Kidney (tissue), 14 donors: ENCODE data around the gene LEMD2. TPM values are rescaled to one million over a fixed set of nuclear protein-coding genes. Genes with fewer than 3 reads are reported as not detected.

Experiments
- DNase-seq, 5 donors: peaks; one replicate each; pipeline ENCODE4 v3.0.0-alpha.2; 2013 to 2020
- FAIRE-seq: peaks from 2 replicates; lab custom pipeline; 2012; peaks lifted over from hg19 to GRCh38; lab: Jason Lieb, UNC
- H3K27ac ChIP-seq, 2 donors: one replicate each; pipeline ENCODE4 v1.7.0; 2013; ENCODE audit warnings: low read depth in 2 of 2, low read length in 2 of 2, inconsistent platforms in 1 of 2
- H3K27me3 ChIP-seq: one replicate; pipeline ENCODE4 v1.7.1; 2013; ENCODE audit warnings: low read length, inconsistent platforms; ENCODE audit not compliant: control insufficient read depth, insufficient read depth
- H3K36me3 ChIP-seq, 3 donors: one replicate each; pipeline versions ENCODE4 v1.7.0 to v1.7.1; 2013; ENCODE audit warnings: low read length in 3 of 3, control low read depth in 1 of 3, inconsistent platforms in 1 of 3; ENCODE audit not compliant: insufficient read depth in 3 of 3, control insufficient read depth in 2 of 3
- H3K4me1 ChIP-seq, 3 donors: one replicate each; pipeline versions ENCODE4 v1.7.0 to v1.7.1; 2013; ENCODE audit warnings: low read length in 3 of 3, inconsistent platforms in 1 of 3, low read depth in 1 of 3; ENCODE audit not compliant: control insufficient read depth in 2 of 3, insufficient read depth in 2 of 3
- H3K4me3 ChIP-seq, 3 donors: one replicate each; pipeline versions ENCODE4 v1.7.0 to v1.8.1; 2013; ENCODE audit warnings: low read length in 3 of 3, control low read depth in 1 of 3, inconsistent platforms in 1 of 3
- H3K9ac ChIP-seq, 3 donors: one replicate each; pipeline versions ENCODE4 v1.7.0 to v1.7.1; 2013; ENCODE audit warnings: low read length in 3 of 3, control low read depth in 1 of 3, inconsistent platforms in 1 of 3
- H3K9me3 ChIP-seq, 3 donors: one replicate each; pipeline versions ENCODE4 v1.7.0 to v1.7.1; 2013; ENCODE audit warnings: low read length in 3 of 3, control low read depth in 1 of 3, inconsistent platforms in 1 of 3; ENCODE audit not compliant: control insufficient read depth in 2 of 3, insufficient read depth in 1 of 3
- intact Hi-C: fragments of 100-400 bp; cut with DNase I; formaldehyde crosslinking; loops from one replicate; pipeline ENCODE4 v1.11.1; 2022
- polyA plus RNA-seq: library from polyadenylated mRNA; stranded (reverse); fragments of 350-450 nt; fragmentation: Illumina TruSeq; extraction: RNeasy Lipid Tissue Mini Kit (QIAGEN cat#74804); gene quantifications from one replicate; pipeline ENCODE4 v1.2.3, GENCODE V29; 2014; ENCODE audit warnings: low read depth, low replicate concordance; ENCODE audit not compliant: insufficient read depth
- total RNA-seq: library from RNA; stranded (reverse); fragmentation: NEBNext Ultra II Directional; extraction: Animal tissue kit (Norgen Biotek cat#: 25700); gene quantifications from one replicate; pipeline ENCODE4 v1.2.1, GENCODE V29; 2021
- TF ChIP-seq, protein P1 (sequence below): IDR thresholded peaks from 3 replicates; pipeline ENCODE4 v1.5.1; 2012; ENCODE audit warnings: mild to moderate bottlenecking, moderate library complexity, borderline replicate concordance; ENCODE audit not compliant: insufficient read depth; ENCODE audit errors: extremely low read depth
- donor health status: control.
- donor health status: control.
- donor health status: control.
- donor health status: control.
- donor health status: control.
- donor health status: DM: yes; HTN: yes; CAD: no.
- donor health status: Normal renal cell carcinoma (clear cell type).

The LEMD2 gene
- total and polyA plus RNA-seq, 2 donors from 2014 or later: 36.4 to 57.1 TPM

DNA sequence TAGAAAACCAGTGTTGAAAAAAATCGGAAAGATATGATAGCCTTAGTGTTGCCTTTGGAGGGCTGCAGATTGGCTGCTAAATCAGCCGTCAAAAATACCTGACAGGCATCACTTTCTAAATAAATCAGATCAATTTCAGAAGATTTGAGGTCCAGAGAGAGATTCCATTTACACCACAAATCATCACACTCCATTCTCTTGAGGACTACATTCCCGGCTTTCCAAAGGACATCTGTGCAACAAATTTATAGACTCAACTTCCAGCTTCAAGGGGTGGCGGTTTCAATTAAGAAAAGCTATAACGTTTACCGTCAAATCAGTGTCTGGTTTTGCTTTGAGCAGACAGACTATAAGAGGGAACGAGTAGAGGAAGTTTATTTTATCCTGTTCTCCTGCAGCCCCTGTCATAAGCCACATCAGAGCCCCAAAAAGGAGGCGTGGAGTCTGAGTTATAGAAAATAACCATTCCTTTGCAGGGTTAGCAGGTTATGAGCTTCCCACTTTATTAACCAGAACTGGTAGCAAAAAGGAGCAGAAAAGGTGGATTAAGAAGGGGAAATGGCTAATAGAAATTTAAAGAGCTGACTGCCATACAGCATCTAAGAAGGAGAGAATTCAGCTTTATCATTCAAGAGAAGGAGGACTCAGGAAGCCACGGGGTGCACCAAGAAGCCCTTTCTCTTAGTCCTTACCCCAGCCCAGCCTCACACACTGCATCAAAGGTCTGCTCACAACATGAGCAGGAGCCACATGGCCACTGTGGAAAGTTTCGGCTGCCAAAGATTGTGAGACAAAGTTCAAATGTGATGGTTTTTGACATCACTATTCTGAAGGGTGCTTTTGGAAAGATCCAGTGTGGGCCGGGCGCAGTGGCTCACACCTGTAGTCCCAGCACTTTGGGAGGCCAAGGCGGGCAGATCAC lies 64.6 kb downstream of the LEMD2 start:
- intact Hi-C loops: no loop called here
- H3K36me3 ChIP-seq: no peaks in the 10 kb centered on the region
- TF ChIP-seq, protein P1, sequence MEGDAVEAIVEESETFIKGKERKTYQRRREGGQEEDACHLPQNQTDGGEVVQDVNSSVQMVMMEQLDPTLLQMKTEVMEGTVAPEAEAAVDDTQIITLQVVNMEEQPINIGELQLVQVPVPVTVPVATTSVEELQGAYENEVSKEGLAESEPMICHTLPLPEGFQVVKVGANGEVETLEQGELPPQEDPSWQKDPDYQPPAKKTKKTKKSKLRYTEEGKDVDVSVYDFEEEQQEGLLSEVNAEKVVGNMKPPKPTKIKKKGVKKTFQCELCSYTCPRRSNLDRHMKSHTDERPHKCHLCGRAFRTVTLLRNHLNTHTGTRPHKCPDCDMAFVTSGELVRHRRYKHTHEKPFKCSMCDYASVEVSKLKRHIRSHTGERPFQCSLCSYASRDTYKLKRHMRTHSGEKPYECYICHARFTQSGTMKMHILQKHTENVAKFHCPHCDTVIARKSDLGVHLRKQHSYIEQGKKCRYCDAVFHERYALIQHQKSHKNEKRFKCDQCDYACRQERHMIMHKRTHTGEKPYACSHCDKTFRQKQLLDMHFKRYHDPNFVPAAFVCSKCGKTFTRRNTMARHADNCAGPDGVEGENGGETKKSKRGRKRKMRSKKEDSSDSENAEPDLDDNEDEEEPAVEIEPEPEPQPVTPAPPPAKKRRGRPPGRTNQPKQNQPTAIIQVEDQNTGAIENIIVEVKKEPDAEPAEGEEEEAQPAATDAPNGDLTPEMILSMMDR: no peak
- DNase-seq (no peak), FAIRE-seq (no peak)
- no peaks in the 10 kb centered on the region for H3K27me3 ChIP-seq
- H3K27ac ChIP-seq: no peak overlapping the region
- H3K9ac ChIP-seq: no peak overlapping the region
- H3K9me3 ChIP-seq: no peaks in the 10 kb centered on the region
- H3K4me3 ChIP-seq: no peak overlapping the region
- no peaks in the 10 kb centered on the region for H3K4me1 ChIP-seq

DNA sequence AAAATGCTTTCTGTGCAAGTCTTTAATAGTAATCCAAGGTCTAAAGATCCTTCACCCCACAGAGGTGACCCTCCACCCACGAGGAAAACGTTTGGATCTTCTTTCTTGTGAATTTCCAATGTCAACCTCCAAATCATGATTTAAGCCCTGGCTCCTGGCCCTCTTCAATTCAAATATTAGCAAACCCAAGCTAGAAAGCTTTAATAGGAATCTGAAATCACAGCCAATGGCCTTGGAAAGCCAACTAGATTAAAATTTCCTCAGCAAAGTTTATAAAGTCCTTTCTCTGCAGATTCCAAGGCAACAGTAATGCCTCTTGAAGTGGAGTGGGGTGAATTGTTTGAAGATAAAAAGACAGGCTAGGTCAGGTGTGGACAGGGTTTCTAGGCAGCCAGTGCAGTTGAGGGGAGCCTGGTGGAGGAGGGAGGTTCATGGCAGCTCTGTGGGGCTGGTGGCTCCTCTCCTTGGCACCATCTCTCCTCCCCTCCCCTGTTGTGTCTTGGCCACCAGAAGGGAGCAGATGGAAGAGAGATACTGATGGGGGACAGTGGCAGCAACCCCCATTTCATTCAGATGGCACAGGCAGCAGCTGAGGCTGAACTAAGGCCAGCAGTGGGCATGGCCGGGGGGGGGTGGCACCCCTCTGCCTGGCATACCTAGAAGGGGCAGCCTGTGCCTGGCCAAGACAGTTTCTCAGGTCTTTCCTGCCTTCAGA lies 65.4 kb downstream of the LEMD2 start:
- intact Hi-C loops: no loop called here
- Histone ChIP-seq H3K9me3 (no peaks in the 10 kb centered on the region), H3K36me3 (no peaks in the 10 kb centered on the region), H3K4me3 (no peak overlapping the region), H3K27ac (no peak overlapping the region), H3K27me3 (no peaks in the 10 kb centered on the region), H3K4me1 (no peaks in the 10 kb centered on the region), H3K9ac (no peak overlapping the region)
- DNase-seq (peak in 1 of 5 donors; percentile 26), FAIRE-seq (no peak)
- TF ChIP-seq, protein P1: no peak

DNA sequence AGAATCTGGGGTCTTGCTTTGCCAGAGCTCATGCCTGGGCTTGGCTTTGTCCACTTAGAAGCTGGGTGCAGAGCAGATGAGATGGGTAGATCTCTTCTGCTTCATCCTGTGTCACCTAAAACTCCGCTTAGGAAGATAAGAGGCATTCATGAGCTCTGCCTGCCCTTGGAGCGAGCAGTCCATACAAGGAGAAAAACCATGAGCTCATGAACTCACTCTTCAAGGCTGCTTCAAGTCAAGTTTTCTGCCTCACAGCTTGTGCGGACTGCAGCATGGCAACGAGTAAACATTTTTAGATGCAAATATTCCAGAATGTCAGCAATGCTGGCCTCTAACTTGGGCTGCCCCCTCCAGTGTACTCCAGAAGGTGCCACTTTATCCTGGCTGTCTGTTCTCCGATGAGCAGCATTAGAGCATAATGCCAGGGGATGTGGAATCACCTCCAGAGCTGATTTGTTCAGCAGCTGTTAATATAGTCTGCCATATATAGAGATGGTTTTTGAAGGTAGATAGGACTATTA lies 66.8 kb downstream of the LEMD2 start:
- H3K27ac ChIP-seq: no peak overlapping the region
- peaks cover 0 to 3% (median 0%) of the 10 kb centered on the region in 3 donors for H3K4me1 ChIP-seq
- TF ChIP-seq, protein P1: no peak
- intact Hi-C loops: no loop called here
- H3K9ac ChIP-seq: no peak overlapping the region
- H3K4me3 ChIP-seq: no peak overlapping the region
- no peaks in the 10 kb centered on the region for H3K9me3 ChIP-seq
- FAIRE-seq (no peak), DNase-seq (no peak)
- H3K36me3 ChIP-seq: no peaks in the 10 kb centered on the region
- no peaks in the 10 kb centered on the region for H3K27me3 ChIP-seq
